HG02759 (cell line): ENCODE data around the gene ZBTB24.
"Not testable (repeated sequence)": the region's sequence is repeated elsewhere in the genome, so short reads cannot be mapped to it uniquely, and the experiment has no call there.

Experiments
- ATAC-seq: cut with Tn5 transposase; IDR thresholded peaks from one replicate; pipeline ENCODE4 v1.9.1; 2021; ENCODE audit warnings: mild to moderate bottlenecking, moderate library complexity; ENCODE audit not compliant: unreplicated experiment

ZBTB24 gene

DNA sequence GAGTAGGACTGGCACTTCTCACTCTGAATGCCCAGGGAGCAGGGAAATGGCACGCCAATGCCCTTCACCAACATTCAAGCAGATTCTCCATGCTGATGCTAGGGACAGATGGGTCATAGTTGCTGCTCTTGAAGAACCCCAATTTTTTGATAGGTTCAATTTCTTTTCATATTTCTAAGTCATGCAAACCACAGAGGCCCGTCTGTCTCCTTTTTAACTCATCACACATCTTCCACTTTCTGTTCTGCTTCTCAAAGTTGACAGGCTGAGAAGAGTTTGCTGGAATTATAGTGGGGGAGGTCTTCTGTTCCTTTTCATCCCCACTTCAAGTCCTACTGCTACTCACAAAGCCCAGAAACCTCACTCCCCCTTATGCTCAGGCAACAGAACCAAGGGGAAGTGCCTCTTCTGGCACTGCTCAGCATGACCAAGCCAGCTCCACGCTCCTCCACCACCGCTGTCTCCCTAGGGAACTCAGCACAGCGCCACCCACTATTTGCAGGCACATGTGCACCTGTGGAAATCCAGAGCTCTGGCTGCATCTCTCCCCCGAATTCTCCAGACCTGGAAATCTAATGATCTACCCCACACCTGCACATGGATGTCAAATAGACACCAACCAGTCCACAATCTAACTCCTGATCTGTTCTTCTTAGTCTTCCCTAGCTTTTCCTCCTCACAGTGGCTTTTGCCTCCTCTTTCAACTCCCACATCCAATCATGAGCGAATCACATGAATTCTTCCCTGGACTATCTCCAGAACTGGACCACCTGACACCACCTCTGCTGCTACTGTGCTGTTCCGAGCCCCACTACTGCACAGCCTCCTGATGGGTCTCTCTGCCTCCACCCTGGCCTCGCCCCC, 10.7 kb downstream of the ZBTB24 start:
- peak; percentile 79 for ATAC-seq

DNA sequence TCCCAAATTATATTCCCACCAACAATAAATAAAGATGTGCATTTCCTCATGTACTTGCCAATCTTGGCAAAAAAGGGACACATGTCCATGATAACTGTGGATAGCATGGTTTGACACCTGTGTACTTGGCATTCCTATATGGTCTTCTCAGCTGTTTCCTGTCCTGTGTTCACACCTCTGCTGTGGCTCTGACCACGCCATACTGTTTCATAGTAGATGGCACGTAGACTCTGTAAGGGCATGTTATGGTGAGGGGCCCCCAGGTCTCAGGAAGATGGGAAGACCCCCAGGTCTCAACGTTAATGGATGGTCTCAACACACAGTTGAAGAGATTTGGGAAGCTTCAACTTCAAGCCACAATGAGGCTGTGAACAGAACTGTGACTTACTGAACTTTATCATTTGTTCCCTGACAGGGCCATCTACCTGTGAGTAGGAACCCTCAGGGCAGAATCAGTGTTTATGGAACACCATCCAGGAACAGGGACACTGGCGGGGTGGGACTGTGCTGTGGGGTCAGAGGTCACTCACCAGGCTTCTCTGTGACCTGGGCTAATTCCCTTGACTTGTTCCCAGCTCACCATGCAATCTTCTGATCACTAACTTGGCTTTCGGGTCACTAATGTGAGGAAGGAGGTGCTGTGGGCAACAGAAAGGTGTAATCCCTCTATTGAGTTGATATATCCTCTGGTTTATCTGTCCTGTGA, 11.8 kb downstream of the ZBTB24 start:
- ATAC-seq: no peak

DNA sequence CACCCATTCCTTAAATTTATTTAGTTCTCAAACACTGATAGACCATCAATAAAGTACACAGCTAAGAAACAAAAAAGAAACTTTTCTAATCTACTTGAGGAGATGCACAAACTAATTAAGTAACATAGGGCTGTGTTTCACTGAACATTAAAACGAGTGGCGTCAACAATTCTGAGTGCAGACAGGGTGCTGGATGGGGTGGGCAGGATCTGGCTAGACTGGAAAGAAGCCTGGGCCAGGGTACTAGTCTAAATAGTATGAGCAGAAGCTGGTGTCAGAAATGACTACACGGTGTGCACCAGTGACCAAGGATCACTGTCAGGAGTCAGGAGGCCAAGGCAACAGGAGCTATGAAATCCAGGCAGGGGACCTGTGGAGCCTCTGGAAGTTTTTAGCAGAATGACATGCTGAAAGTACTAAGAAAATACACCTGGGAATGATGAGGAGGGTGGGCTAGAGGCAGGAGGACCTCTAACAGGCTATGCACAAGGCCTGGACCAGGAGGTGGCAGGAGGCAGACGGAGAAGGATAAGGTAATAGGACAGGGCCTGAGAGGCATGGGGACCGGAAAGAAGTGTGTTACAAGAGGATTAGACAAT, 13.3 kb downstream of the ZBTB24 start:
- no peak for ATAC-seq

DNA sequence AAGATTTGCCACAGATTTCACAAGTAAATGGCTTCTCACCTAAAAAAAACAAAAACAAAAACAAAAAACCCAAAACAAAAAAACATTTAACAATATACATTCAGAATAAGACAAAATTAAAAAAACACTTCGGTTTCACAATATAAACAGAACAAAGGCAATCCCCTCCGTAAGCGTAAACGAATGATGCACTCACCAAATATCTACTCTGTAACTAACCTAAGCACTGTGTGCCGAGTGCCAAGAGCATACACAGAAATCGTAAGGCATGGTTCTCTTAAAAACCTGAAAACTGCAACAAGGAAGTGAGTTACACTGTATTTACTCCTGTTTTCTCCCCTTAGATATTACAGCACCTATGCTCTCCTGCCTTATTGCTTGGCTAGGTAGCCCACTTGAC, 15.3 kb downstream of the ZBTB24 start:
- no peak for ATAC-seq

DNA sequence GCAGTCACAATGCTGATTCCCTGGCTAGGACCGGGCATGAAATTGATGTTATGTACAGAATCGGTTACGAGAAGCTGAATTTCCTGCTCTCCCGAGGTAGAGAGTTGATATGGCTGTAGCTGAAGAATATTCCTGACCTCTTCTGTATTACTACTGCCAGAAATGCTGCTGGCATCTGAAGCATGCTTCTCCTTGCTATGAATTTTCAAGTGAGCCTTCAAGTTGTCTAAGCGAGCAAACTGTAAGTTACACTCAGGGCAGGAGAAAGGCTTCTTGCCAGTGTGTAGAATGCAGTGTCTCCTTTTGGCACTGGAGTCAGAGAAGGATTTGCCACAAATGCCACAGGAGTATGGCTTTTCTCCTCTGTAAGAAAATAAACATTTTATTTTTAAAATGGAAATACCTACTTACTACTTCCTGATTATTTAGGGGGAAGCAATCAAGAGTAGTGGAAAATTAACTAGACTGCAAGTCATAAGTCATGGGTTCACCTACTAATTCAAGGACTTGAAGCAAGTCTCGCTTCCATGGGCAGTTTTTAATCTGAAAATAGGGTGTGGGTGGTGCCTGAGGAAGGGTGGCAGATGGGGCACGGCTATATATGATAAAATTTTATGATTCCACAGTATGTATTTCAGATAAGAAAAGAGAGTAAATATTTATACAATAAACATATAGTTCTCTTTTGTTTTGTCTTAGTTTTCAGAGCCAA, 16.7 kb downstream of the ZBTB24 start:
- ATAC-seq: no peak

DNA sequence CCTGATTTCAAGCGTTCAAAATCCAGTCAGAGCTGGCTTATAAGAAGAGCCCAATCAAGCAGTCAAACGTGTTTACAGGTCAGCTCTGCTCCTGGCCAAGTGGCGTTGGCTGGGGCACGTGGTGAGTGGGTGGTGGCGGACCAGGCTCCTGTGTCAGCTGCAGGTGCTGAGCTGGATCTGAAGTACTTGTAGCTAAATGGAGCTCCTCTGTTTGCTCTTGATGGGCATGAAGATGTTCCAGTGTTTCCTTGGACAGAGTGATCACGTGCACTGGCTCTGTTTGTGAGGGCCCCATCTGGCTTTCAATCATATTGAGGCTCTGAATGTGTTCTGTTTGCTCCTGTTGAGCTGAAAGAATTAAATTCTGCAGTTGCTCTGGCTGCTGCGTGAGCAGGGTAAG, 17.2 kb downstream of the ZBTB24 start:
- ATAC-seq: no peak

DNA sequence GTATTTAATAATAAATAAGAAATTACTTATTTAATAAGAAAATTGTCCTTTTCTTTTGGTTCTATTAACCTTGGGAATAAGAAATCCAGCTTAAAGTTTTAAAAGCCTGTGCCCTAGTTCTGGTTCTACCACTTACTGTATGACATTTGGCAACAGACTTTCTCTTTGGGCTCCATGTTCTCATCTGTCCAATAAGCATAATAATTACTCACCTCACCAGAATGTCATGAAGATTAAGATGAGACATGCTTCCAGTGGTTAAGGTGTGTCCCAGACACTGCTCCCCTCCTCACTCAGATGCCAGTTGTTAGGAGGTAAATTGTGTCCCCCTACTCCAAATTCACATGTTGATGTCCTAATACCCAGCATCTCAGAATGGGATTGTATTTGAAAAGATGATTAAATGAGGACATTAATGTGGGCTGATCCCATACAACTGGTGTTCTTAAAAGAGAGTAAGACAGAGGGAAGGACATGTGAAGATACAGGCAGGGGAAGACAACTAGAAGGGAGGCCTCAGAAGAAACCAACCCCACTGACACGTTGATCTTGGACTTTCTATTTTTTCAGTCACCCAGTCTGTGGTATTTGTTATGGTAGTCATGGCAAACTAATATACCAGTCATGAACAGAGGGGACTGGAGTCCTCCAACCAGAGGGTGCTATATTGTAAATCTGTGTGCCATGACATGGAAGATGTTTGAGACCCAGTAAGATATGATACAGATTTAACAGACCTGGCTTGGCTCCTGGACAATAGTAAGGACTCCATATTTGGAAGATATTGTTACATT, 21.1 kb downstream of the ZBTB24 start:
- ATAC-seq: no peak

DNA sequence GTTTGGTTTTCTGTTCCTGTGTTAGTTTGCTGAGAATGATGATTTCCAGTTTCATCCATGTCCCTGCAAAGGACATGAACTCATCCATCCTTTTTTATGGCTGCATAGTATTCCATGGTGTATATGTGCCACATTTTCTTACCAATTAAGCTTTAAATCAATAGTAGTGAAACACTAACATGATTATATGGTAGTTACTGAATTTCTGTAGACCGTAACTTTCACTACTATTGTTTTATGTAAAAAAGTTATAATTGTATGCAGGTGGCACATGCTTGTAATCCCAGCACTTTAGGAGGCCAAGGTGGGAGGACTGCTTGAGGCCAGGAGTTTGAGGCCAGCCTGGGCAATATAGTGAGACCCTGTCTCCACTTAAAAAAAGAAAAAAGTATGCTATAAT, 21.8 kb downstream of the ZBTB24 start:
- ATAC-seq: not testable (repeated sequence)

DNA sequence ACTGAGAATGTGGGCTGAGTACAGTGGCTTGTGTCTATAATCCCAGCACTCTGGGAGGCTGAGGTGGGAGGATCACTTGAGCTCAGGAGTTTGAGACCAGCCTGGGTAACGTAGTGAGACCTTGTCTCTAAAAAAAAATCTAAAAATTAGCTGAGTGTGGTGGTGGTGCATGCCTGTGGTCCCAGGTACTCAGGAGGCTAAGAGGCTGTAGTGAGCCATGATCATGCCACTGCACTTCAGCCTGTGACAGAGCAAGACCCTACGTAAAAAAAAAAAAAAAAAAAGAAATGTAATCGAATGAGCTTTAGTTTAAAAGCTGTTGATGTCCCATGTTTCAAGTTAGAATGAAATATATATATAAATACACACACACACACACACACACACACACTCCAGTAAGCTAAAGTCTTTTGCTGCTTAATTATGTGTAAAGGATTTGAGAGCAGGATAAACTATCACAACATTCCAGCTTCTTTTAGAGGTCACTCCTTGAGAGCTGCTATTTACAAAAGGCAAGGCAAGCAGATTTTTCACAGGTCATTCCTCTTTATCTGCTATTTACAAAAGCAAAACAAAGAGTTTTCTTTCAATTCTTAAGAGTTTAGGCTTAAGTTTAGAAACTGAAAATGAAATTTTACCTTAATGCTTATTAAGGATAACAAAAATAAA, 22.7 kb downstream of the ZBTB24 start:
- ATAC-seq: no peak

DNA sequence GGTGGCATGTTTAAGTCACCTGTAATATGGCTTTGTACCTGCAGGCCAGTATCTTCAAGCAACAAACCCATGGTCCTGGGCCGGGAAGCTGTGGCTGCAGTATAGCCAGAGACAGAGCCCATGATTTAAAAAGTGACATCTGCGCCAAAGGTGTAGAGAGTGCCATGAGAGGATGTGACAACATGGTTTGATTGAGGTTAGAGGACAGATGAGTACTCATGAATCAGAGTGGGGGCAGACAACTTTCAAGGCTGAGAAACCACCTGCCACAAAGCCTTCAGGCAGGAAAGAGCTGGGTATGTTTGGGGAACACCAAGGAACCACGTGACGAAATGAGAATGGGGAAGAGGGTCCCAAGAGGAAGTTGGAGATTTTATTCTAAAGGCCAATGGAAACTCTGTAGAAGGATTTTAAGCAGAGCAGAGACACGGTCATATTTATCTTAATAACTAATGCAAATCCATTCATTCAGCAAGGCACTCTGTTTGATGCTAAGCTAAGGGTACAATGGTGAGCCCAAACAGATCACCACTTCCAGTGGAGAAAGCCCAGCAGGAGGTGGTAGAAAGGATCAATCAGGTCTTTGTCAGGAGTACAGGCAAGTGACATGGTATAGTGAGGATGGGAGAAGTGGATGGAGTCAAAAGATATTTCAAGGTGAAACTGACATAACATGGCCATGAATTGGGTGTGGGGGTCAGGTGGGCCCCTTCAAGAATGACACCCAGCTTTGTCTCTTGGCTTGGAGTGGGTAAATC, 24.1 kb downstream of the ZBTB24 start:
- peak; percentile 21 for ATAC-seq

DNA sequence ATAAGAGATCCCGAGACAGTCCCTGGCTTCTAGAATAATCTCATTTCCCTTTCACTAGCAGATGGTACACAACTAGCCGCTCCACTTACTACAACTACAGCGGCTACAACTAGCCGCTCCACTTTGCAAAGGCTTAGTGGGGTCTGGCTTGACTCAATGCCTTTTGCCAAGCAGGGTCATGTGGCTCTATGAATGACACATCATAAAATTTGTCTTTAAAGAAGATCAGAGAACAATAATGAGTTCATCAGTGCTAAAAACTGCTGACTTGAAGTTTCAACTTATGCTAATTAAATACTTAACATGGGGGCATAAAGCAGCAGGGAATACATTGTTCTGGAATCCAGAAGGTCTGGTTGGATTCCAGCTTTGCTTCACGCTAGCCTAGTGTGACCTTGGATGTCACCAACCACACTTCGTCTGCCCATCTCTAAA, 25.4 kb downstream of the ZBTB24 start:
- no peak for ATAC-seq

DNA sequence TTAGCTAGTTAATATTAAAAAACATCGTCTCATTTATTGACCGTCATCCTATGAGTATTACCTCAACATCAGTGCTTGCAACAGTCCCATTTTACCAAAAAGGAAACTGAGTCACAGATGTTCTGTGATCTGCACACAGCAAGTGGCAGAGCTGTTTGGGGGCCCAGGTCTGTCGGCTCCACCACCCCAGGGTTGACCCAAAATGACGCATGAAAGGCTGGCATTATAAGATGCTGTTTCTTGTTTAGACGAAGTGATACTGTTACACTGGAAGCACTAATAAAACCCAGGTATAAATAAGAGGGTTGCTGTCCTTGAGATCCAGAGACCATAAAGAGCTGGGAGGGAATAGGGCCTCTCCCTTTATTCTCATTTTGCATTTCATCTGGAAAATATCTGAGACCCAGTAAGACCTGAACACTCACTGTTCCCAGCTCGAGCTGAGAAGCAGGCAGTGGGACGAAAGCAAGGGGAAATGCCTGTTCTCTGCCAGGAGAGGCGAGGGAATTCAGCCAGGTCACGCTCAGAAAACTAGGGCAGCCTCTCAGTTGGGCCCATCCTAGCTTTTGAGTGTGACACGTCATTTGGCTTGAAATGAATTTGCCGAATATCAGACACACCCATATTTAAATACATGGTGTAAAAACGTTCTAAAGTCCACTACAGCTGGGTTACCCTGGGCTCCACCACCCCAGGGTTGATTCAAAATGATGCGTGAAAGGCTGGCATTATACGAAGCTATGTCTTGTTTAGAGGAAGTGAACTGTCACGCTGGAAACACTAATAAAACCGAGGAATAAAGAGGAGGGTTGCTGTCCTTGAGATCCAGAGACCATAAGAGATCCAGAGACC, 26.1 kb downstream of the ZBTB24 start:
- ATAC-seq: no peak

DNA sequence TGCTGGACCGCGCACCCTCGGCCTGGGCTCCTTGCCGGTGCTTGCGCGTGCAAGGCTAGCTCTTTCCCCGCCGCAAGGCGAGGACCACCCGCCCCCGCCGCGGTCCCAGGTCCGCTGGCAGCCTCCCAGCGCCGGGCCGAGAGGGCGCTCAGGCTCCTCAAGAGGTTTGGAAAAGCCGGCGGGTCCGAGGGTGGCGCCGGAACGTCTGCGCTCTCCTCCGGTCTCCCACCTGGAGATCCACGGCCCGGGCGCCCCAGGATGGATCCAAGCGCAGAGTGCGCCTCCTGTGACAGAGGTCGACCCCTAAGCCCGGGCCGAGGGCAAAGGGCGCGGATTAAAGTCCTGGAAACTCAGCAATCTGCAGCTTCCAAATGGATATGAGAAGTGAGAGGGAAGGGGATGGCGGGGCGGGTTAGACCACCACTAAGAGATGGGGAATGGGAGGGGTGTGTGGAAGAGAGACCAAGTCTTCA, 26.9 kb downstream of the ZBTB24 start:
- peak; percentile 4 for ATAC-seq

DNA sequence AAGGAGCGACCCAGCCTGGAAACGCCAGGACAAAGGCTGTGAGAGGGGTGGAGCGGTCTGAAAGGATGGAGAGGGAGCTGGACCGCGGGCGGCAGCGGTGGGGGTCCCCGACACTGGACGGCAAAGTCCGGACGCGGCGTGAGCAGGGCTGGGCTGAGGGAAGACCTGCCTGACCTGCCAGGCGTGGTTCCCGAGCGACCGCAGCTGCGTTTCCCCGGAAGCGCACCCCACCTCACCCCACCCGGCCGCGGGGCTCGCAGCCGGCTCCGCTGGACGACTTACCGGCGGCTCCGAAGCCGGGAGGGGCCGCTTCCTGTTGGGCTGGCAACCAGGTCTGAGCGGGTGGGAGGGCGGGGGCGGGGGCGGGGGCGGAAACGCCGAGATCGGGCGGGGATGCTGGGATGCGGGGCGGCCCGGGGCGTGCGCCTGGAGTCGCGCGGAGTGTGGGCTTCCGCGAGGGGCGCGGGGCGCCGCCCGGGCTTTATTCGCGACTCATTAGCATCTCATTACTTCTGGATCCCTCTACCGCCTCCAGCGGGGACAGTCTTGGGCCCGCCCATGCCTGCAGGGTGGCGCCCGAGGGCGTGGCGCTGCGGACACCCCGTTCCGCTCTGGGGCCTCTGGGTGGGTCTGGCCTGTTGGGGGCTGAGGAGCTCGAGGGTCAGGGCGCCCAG, 27.4 kb downstream of the ZBTB24 start, which contains the start of gene MICAL1:
Gene MICAL1, minus strand, starts transcription at position 336 of the 674 bp plus-strand sequence. CDS start 1,576 bp downstream, outside the sequence.
- ATAC-seq: peak; percentile 60

DNA sequence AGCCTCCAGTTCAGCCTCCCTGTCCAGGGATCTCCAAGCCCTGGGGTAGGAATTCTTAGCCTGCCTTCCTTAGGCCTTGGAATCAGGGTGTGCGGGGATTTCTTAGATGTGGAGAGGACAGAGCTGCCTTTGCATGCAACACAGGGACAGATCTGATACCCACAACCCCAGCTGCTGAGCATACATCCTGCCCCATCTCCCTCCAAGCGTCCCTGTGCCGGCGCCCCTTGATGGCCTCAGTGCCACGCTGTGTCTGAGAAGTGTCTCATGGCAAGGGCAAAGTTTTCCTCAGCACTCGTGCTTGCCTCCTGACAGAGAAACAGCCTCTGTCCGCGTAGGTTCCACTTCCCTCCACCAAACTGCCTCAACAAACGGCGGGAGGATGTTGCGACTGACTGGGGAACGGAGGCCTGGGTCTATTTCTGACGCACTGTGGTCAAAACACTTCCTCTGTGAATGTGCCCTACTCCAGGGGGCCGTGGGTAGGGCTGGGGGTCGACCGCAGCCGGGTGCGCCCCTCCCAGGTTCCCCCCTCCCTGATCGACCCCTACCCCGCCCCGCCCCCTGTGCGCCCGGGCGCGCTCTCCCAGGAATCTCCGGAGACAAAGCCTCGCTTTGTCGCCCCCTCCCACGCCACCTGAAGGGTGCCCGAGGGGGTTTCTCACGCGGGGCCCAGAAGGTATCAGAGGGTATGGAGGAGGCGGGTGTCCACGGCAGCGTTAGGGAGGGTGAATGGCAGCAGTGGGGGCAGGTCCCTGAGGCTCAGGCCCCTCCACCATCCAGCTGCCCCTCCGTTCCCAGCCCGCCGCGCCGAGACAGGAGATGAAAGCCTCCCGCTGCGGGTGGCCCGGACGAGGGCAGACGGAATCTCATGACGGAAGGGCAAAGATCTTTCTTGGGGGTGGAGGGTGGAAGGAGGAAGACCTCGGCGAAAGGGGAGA, 28.3 kb downstream of the ZBTB24 start:
- peak; percentile 36 for ATAC-seq
